RKO (cell line): ENCODE measurements around the gene PCDHGC4.

Experiments
- DNase-seq: peaks from one replicate; pipeline ENCODE4 v3.0.0-alpha.2; 2016; ENCODE audit warnings: low spot score

PCDHGC4 gene

GRCh38 chr5:141484641-141485311 is at the start of gene PCDHGC4:
Gene PCDHGC4 (plus strand): TSS chr5:141485030. CDS start chr5:141485174, 144 bp downstream.
- no peak for DNase-seq

GRCh38 chr5:141437221-141437620 is 47.6 kb upstream of the PCDHGC4 start:
- no peak for DNase-seq

- DNase-seq, result no peak
Observed at GRCh38 chr5:141439411-141440141, 45.3 kb upstream of the PCDHGC4 start.

- DNase-seq, result no peak
Observed at GRCh38 chr5:141440341-141440740, 44.5 kb upstream of the PCDHGC4 start.

GRCh38 chr5:141441571-141442170 is 43.2 kb upstream of the PCDHGC4 start:
- no peak for DNase-seq

- no peak for DNase-seq
Observed at GRCh38 chr5:141465351-141465750, 19.5 kb upstream of the PCDHGC4 start.

GRCh38 chr5:141475625-141476131 is 9.2 kb upstream of the PCDHGC4 start, which contains the start of gene PCDHGC3:
Gene PCDHGC3 (plus strand): TSS chr5:141475966. CDS start chr5:141476117, 151 bp downstream.
- DNase-seq, result no peak

- no peak for DNase-seq
Observed at GRCh38 chr5:141476132-141476911, 8.5 kb upstream of the PCDHGC4 start.

- no peak for DNase-seq
Observed at GRCh38 chr5:141477044-141477575, 7.7 kb upstream of the PCDHGC4 start.

- DNase-seq, result no peak
Observed at GRCh38 chr5:141477815-141478214, 7.0 kb upstream of the PCDHGC4 start.

- no peak for DNase-seq
Observed at GRCh38 chr5:141478321-141478945, 6.4 kb upstream of the PCDHGC4 start.

GRCh38 chr5:141479776-141480175 is 5.1 kb upstream of the PCDHGC4 start:
- no peak for DNase-seq

GRCh38 chr5:141483902-141484301 is 928 bp upstream of the PCDHGC4 start:
- no peak for DNase-seq

GRCh38 chr5:141484310-141484640 is 555 bp upstream of the PCDHGC4 start:
- no peak for DNase-seq

- no peak for DNase-seq
Observed at GRCh38 chr5:141485321-141486055, 658 bp downstream of the PCDHGC4 start.

- no peak for DNase-seq
Observed at GRCh38 chr5:141486091-141486490, 1.3 kb downstream of the PCDHGC4 start.

- DNase-seq, result no peak
Observed at GRCh38 chr5:141487131-141487530, 2.3 kb downstream of the PCDHGC4 start.

- DNase-seq, result peak; percentile 82
Observed at GRCh38 chr5:141488591-141489561, 4.0 kb downstream of the PCDHGC4 start, which contains the start of gene PCDHGC5. Gene PCDHGC5 (plus strand): TSS chr5:141489081. CDS start chr5:141489241, 160 bp downstream.

- no peak for DNase-seq
Observed at GRCh38 chr5:141489841-141490240, 5.0 kb downstream of the PCDHGC4 start.
